Stimulated activated CD4-positive, alpha-beta T cell treated with anti-CD3 and anti-CD28 coated beads, Interleukin-2, amount 100 ng/mL, for 4 hours (primary cell): Measurements from ENCODE around the gene WIPI1.
A peak's percentile ranks its signal among the peaks of the same experiment; 100 is the strongest.
"Not testable (repeated sequence)": the region's sequence is repeated elsewhere in the genome, so short reads cannot be mapped to it uniquely, and the experiment has no call there.

Source experiments
- DNase-seq: peaks from one replicate; pipeline ENCODE4 v3.0.0-alpha.2; 2020; ENCODE audit warnings: low read depth

The WIPI1 gene

GRCh38 chr17:68413597-68414560 is 43.4 kb downstream of the WIPI1 start:
- DNase-seq: peak; percentile 50

- not testable (repeated sequence) for DNase-seq
Observed at GRCh38 chr17:68407656-68408055, 49.6 kb downstream of the WIPI1 start.

- DNase-seq: not testable (repeated sequence)
Observed at GRCh38 chr17:68403837-68404236, 53.5 kb downstream of the WIPI1 start.

DNA sequence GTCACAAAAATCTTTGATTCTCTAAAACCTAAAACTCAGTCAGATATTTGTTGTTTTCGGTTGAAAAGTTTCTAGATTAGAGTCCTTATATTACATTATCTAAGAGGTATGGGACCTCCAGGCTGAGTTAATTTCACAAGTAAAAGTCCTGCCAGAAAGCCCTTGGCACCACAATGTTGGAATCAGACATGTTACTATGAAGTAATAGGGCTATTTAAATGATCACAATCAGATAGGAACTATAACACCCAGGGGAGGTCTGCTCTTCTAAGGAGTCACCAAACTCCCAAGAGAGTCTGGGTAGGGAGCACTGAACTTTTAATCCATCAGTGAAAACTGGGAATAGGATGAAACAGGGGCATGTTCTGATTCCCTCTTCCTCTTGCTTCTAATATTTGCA is 54.2 kb downstream of the WIPI1 start:
- DNase-seq: no peak

DNA sequence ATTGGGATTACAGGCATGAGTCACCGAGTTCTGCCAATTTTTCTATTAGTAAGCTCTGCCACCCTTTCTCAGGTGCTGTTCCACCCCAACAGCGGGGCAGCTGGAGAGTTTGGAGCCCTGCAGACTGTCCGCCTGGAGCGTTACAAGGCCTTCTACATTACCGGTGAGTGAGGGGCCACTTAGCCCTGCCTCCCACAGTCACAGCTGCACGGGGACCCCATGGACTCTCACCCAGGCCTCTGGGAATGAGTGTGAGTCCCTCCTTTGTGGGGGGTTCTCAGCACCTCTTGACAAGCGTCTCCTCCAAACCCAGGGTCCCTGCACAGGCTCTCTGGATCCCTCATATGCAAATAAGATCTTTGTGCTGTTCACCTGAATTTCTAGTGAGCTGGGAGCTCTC is 56.0 kb downstream of the WIPI1 start:
- DNase-seq: no peak

DNA sequence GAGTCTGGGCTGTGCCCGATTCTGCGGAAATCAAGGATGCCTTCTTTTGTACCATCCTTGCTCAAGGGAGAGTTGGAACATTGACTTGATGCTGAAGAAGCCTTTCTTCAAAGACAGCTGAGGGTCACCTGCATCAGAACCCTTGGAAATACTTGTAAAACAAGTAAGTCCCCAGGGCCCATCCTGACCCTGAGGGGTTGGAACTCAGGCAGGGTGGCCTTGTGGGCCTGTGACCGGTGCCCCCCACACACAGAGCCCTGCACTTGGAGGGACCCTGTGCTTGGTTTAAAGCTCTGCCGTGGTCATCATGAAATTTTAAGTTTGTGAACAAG is 56.9 kb downstream of the WIPI1 start:
- DNase-seq: no peak

- peak; percentile 32 for DNase-seq
Observed at GRCh38 chr17:68399638-68400403, 57.5 kb downstream of the WIPI1 start.

- DNase-seq: no peak
Observed at GRCh38 chr17:68398691-68399637, 58.3 kb downstream of the WIPI1 start.

DNA sequence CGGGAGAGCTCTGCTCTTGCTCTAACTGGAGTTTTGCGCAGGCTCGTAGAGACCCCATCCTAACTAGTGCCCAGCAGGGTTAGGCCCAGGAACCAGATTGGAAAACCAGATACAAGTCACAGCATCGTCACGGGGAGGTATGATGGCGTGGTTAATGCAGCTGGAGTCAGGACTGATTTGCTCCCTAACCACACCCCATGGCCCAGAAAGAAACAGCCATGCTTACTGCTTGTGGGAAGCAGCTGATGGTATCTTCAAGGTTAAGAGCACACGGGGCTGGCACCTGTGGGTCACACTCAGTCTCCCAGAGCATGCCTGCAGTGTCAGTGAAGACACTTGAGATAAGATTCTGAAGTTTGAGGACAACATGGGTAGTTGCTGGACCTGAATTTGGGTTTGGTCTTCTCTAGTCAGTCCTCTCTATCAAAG is 60.2 kb downstream of the WIPI1 start:
- no peak for DNase-seq

GRCh38 chr17:68396226-68397107 is 60.8 kb downstream of the WIPI1 start:
- no peak for DNase-seq

DNA sequence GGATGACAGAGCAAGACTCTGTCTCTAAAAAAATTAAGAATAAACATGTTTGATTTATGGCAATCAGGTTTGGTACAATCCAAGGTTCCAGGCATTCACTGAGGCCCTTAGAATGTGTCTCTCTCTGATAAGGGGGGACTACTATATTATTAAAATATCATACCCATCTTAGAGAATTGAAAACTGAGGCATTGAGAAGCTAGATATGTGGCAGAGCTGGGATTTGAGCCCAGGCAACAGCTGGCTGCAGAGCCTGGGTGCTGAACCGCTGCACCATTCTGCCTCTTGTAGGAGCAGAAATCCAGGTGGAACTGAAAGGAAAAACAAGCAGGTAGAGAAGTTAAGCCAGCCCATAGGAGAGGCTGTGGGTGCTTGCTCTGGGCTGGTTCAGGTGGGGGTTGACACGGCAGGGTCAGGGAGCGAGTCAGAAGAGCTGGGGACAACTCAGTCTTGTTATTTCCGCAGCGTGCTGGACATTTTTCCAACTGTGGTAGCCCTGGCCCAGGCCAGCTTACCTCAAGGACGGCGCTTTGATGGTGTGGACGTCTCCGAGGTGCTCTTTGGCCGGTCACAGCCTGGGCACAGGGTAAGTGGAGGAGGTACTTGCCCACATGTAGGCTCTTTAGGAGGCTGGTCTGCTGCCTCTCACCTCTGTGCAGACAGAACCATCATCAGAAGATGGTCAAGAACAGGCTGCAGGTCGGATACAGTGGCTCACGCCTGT is 62.5 kb downstream of the WIPI1 start:
- DNase-seq: no peak

DNA sequence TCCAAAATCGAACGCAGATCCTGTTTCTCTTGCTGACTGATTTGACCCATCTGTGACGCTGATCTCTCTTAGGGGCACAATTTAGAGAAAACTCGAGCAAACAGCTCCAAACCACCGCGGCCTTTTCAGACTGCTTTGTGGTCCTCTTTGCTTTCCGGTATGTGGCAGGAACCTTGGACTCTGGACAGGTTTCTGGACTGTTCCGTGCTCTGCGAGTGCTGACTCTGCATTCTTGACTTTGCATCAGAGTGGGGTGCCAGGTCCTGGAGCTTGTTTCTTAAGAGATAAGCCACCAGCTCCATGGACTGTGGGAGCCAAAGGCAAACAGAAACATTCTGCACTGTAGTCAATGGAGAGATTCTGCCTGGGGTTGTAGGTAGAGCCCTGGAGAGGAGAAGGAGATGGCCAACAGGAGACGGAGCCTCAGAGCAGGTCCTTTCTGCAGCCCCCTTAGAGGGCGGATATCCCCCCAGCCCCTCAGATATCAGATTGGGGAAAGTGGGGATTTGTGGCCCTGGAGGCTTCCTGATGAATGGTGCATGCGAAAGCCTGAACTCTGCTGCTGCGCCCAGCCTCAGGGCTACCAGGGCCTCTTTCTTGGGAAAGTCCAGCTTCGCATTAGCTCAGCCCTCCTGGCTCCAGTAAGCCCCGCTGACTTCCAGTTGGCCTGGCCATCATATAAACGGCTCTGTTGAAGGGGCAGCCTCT is 65.6 kb downstream of the WIPI1 start:
- DNase-seq: no peak

- no peak for DNase-seq
Observed at GRCh38 chr17:68390888-68391545, 66.3 kb downstream of the WIPI1 start.

DNA sequence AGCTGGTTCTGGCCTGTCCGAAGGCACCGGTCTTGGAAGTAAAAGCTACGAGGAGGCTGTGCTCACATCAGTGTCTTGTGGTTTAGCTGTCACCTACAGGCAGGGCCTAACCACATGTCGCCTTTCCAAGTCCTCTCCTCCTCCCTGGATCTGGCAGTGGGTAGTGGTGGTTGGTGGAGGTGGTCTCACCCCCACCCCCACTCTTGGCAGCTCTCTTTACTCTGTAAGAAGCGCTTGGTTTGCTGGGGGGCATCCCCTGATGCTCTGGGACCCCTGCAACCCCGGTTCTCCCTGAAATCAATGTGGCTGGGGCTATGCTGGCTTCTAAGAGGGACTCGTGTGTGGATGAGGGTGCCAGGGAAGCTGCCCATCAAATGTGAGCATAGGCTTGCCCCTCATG is 68.3 kb downstream of the WIPI1 start:
- DNase-seq: no peak

DNA sequence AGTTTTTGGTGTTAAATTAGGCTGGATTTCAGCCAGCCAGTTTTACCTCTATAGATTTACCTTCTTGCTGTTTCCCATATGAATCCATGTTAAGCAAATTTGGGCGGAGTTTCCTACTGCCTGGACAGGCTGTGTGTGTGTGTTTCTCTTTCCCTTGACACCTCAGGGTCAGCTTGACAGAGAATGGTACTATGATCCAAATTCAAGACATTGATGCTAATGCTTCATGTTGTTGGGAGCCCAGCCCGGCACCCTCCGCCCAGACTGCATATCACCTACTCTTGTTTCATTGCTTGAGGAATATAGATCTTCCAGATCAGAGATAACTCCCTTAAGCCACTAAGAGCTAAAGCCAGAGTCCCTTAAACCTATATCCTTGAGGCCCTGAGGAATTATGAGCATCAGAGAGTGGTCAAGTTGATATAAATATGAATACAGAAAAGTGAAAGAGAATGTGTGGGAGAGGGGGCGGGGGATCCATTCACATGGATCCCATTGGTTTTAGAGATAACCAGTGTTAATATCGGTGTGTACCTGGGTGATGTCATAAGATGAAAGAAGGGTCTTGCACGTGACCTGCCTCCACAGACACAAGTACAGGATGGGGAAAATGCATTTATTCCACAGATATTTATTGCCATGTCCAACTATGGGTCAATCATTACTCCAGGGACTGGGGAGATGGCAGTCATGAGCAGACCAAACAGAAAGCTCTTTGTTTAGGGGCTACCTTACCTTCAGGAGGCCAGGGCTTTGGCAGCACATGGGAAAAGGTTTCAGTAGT is 69.7 kb downstream of the WIPI1 start:
- DNase-seq: no peak

DNA sequence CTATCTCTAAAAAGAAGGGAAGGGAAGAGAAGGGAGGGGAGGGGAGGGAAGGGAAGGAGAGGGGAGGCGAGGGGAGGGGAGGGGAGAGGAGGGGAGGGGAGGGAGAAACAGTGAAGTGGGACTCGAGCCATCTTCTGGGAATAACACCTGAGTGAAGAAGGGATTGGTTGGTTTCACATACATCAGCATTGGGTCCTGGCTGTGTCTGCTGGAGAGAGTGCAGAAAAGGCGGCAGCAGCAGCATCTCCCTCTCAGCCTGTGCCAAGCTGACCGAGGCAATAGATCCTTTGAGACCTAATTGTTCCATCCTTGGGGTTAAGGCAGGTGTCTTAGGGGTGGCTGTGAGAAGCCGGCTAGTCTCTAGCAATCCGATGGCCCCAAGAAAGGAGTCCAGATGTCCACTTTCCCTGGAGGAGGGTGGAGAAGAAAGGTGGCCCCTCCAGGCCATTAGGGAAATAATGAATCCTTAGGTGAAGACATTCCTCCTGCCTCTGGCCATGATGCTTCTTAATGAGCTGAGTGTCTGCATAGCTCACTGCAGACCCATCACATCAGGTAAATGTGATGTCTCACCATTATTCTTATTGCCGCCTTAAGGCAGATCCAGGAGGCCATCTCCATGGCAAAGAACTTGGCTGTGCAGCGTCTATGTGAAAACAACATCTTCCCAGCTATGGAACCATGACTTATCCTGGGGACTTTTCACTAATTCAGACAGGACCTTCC is 71.6 kb downstream of the WIPI1 start:
- no peak for DNase-seq

GRCh38 chr17:68384941-68385340 is 72.4 kb downstream of the WIPI1 start:
- DNase-seq: no peak

DNA sequence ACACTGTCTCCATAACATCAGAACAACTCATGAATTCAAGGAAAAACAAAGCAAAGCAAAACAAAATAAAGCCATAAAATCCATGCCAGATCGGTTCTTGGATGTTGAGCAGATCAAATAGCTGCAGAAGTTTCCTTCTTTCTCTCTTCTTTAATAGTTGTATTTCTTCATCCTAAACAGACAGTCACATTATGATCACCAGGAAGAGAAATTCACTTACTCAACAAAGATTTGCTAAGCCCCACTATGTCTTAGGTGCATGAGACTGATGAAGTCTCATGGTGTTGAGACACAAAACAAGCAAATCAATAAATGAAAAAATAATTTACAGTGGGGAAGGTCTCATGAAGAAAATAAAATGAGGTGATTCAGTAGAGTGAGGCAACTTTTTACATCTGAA is 72.8 kb downstream of the WIPI1 start:
- no peak for DNase-seq
